Measurements from ENCODE around the gene SENP2. TPM values are rescaled to one million over a fixed set of nuclear protein-coding genes. Genes with fewer than 3 reads are reported as not detected.
"Not testable (repeated sequence)": the region's sequence is repeated elsewhere in the genome, so short reads cannot be mapped to it uniquely, and the experiment has no call there.

SENP2 gene
- total and polyA plus RNA-seq, 2 experiments from 2014 or later = 19.0 to 20.1 TPM

- H3K27me3 ChIP-seq (replicated peaks; ENCODE audit: insufficient read depth) = no peaks in the 10 kb centered on the region
- H3K27ac ChIP-seq = no peak overlapping the region
- no peaks in the 10 kb centered on the region for H3K4me1 ChIP-seq (ENCODE audit: insufficient read depth)
- in situ Hi-C loops (cut with MboI) = no loop called here
- H3K9me3 ChIP-seq (ENCODE audit: low read depth) = no peaks in the 10 kb centered on the region
- no peaks in the 10 kb centered on the region for H3K36me3 ChIP-seq (ENCODE audit: low read depth)
- H3K9ac ChIP-seq = no peak overlapping the region
- no peaks in the 10 kb centered on the region for H3K79me2 ChIP-seq (ENCODE audit: insufficient read depth)
- H3K9me2 ChIP-seq (ENCODE audit: insufficient read depth) = no peaks in the 10 kb centered on the region
- TF ChIP-seq EZH2 (IDR thresholded peaks at IDR 0.05; ENCODE audit: insufficient read depth, poor library complexity, severe bottlenecking) = no peak
- no peak for TF ChIP-seq EZH2phosphoT487 (IDR thresholded peaks at IDR 0.05; ENCODE audit: insufficient read depth, low read depth)
- no peaks in the 10 kb centered on the region for H4K20me1 ChIP-seq (ENCODE audit: insufficient read depth)
- no peak for DNase-seq
- H2AFZ ChIP-seq = no peak overlapping the region
- no peak overlapping the region for H3K4me3 ChIP-seq
- WGBS, 2 experiments (ENCODE audit: low coverage in 1 of 2, low lambda C conversion rate in 2 of 2, missing lambda C conversion rate in 2 of 2) = 83 to 92% methylated on average over 3 of the region's 3 CpGs
- H3K4me2 ChIP-seq (ENCODE audit: unreplicated experiment) = no peak overlapping the region
- H3F3A ChIP-seq (ENCODE audit: insufficient read depth) = peaks cover 18% of the 10 kb centered on the region
These were observed 51.3 kb downstream of the SENP2 start for GRCh38 chr3:185637388-185637787.

GRCh38 chr3:185638651-185639050, 52.6 kb downstream of the SENP2 start:
- H2AFZ ChIP-seq; H3K9me3 ChIP-seq (ENCODE audit: low read depth); H4K20me1 ChIP-seq (ENCODE audit: insufficient read depth); H3K4me3 ChIP-seq; H3K9ac ChIP-seq; H3K27ac ChIP-seq; H3K4me2 ChIP-seq (ENCODE audit: unreplicated experiment); H3K27me3 ChIP-seq (replicated peaks; ENCODE audit: insufficient read depth); H3K4me1 ChIP-seq (ENCODE audit: insufficient read depth); H3K36me3 ChIP-seq (ENCODE audit: low read depth); in situ Hi-C loops (cut with MboI); H3K9me2 ChIP-seq (ENCODE audit: insufficient read depth); H3F3A ChIP-seq (ENCODE audit: insufficient read depth); DNase-seq; H3K79me2 ChIP-seq (ENCODE audit: insufficient read depth): not testable (repeated sequence)
- WGBS, 2 experiments (ENCODE audit: low coverage in 1 of 2, low lambda C conversion rate in 2 of 2, missing lambda C conversion rate in 2 of 2) = 90 to 91% methylated on average over 11 of the region's 11 CpGs

- no peak overlapping the region for H3K27ac ChIP-seq
- peaks cover 8% of the 10 kb centered on the region for H3F3A ChIP-seq (ENCODE audit: insufficient read depth)
- no peak overlapping the region for H3K4me2 ChIP-seq (ENCODE audit: unreplicated experiment)
- H3K4me3 ChIP-seq = no peak overlapping the region
- no peak overlapping the region for H3K9ac ChIP-seq
- in situ Hi-C loops (cut with MboI) = no loop called here
- peaks cover 7% of the 10 kb centered on the region for H3K36me3 ChIP-seq (ENCODE audit: low read depth)
- H3K79me2 ChIP-seq (ENCODE audit: insufficient read depth) = no peaks in the 10 kb centered on the region
- no peak for DNase-seq
- no peaks in the 10 kb centered on the region for H3K27me3 ChIP-seq (replicated peaks; ENCODE audit: insufficient read depth)
- no peak overlapping the region for H2AFZ ChIP-seq
- no peaks in the 10 kb centered on the region for H3K9me3 ChIP-seq (ENCODE audit: low read depth)
- 85 to 88% methylated on average over 7 of the region's 7 CpGs for WGBS, 2 experiments (ENCODE audit: low coverage in 1 of 2, low lambda C conversion rate in 2 of 2, missing lambda C conversion rate in 2 of 2)
- no peaks in the 10 kb centered on the region for H3K9me2 ChIP-seq (ENCODE audit: insufficient read depth)
- no peaks in the 10 kb centered on the region for H3K4me1 ChIP-seq (ENCODE audit: insufficient read depth)
- H4K20me1 ChIP-seq (ENCODE audit: insufficient read depth) = no peaks in the 10 kb centered on the region
- TF ChIP-seq EZH2 (IDR thresholded peaks at IDR 0.05; ENCODE audit: insufficient read depth, poor library complexity, severe bottlenecking) (no peak), EZH2phosphoT487 (IDR thresholded peaks at IDR 0.05; ENCODE audit: insufficient read depth, low read depth) (no peak)
These were observed 53.6 kb downstream of the SENP2 start for GRCh38 chr3:185639632-185640206.

GRCh38 chr3:185640308-185640707, 54.2 kb downstream of the SENP2 start:
- Histone ChIP-seq H3K27me3 (replicated peaks; ENCODE audit: insufficient read depth) (no peaks in the 10 kb centered on the region), H4K20me1 (ENCODE audit: insufficient read depth) (no peaks in the 10 kb centered on the region), H3K27ac (no peak overlapping the region), H3K9me2 (ENCODE audit: insufficient read depth) (no peaks in the 10 kb centered on the region), H2AFZ (no peak overlapping the region), H3K9me3 (ENCODE audit: low read depth) (no peaks in the 10 kb centered on the region), H3K4me1 (ENCODE audit: insufficient read depth) (no peaks in the 10 kb centered on the region), H3K4me3 (no peak overlapping the region), H3K4me2 (ENCODE audit: unreplicated experiment) (no peak overlapping the region), H3K9ac (no peak overlapping the region), H3K79me2 (ENCODE audit: insufficient read depth) (no peaks in the 10 kb centered on the region), H3K36me3 (ENCODE audit: low read depth) (peaks cover 10% of the 10 kb centered on the region), H3F3A (ENCODE audit: insufficient read depth) (peaks cover 2% of the 10 kb centered on the region)
- TF ChIP-seq EZH2 (IDR thresholded peaks at IDR 0.05; ENCODE audit: insufficient read depth, poor library complexity, severe bottlenecking) = no peak
- TF ChIP-seq EZH2phosphoT487 (IDR thresholded peaks at IDR 0.05; ENCODE audit: insufficient read depth, low read depth) = no peak
- WGBS, 2 experiments (ENCODE audit: low coverage in 1 of 2, low lambda C conversion rate in 2 of 2, missing lambda C conversion rate in 2 of 2) = 95 to 98% methylated on average over 2 of the region's 2 CpGs
- no peak for DNase-seq
- in situ Hi-C loops (cut with MboI) = no loop called here

GRCh38 chr3:185645191-185645590, 59.1 kb downstream of the SENP2 start:
- H3K9ac ChIP-seq; H3K9me2 ChIP-seq (ENCODE audit: insufficient read depth); in situ Hi-C loops (cut with MboI); DNase-seq; H3F3A ChIP-seq (ENCODE audit: insufficient read depth); H3K27ac ChIP-seq; H2AFZ ChIP-seq; H3K4me1 ChIP-seq (ENCODE audit: insufficient read depth); H3K27me3 ChIP-seq (replicated peaks; ENCODE audit: insufficient read depth); H3K4me3 ChIP-seq; H3K4me2 ChIP-seq (ENCODE audit: unreplicated experiment); H3K9me3 ChIP-seq (ENCODE audit: low read depth); H4K20me1 ChIP-seq (ENCODE audit: insufficient read depth); H3K79me2 ChIP-seq (ENCODE audit: insufficient read depth): not testable (repeated sequence)
- 84% methylated on average over 13 to 17 of the region's 17 CpGs for WGBS, 2 experiments (ENCODE audit: low coverage in 1 of 2, low lambda C conversion rate in 2 of 2, missing lambda C conversion rate in 2 of 2)
- H3K36me3 ChIP-seq (ENCODE audit: low read depth) = peaks cover 22% of the 10 kb centered on the region
